Inferior parietal cortex (tissue), 1 donor: ENCODE data around the gene SIPA1L3.

Source experiments
- DNase-seq: peaks from one replicate; pipeline ENCODE4 v3.0.0-alpha.2; 2016; ENCODE audit errors: extremely low spot score

SIPA1L3 gene

DNA sequence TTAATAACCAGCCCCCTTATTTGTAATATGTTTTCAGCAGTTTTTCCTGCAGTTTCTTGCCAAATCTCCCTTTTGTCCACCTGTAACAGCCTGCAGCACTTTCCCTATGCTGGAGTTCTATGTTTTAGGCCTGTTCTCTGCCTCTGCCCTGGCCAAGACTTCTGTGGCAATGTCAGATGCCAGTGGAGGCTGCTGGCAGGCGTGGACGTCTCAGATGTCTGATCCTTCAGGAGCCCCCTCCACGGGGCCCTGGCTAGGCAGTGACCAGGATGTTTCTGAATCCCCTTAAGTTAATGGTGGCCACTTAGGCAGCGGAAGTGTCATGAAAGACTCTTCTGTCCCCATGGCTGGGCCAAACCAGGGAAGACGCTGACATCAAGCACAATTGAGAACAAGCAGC, 40.8 kb downstream of the SIPA1L3 start:
- no peak for DNase-seq

DNA sequence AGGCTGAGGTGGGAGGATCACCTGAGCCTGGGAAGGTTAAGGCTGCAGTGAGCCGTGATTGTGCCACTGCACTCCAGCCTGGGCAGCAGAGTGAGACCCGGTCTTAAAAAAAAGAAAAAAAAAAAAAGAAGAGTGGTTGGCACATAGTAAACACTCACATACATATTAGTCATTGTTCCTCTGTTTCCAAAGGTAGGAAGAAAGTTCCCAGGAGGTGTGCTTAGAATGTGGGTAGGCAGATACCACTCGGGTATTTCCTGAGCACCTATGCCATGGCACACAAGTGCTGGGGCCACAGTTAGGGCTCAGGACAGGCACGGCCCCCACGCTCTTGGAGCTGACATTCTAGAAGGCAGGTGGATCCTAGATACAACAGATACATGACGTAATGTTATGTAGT, 41.4 kb downstream of the SIPA1L3 start:
- DNase-seq: no peak

DNA sequence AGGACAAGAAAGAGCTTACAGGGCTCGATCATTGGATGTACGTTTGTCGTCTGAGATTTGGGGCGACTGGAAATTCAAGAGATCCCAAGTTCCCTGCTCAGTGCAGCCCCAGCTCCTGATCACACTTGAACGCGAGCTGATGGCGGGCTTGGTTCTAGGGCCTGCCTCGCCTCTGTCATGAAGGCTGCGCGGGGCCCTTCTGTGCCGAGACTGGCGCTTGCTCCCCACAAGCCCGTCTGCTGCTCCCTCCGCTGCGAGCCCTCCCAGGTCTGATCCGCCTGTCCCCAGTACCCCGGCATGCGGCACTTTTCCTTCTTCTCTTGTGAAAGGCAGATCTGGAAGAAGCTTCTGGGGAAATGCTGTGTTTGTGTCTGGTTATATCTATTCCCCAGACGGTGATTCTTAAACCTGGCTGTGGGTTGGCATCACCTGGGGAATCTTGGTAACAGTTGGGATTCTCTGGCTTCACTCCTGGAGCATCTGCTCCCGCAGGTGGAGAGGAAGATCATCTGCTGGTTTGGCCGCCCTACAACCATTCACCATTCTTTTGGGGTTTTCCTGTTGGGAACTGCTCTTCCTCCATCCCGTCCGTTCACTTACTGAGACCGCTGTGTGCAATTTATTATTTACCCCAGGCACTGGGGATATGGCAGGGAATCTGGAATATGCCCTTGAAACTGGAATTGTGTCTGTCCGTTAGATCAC, 43.6 kb downstream of the SIPA1L3 start:
- no peak for DNase-seq

DNA sequence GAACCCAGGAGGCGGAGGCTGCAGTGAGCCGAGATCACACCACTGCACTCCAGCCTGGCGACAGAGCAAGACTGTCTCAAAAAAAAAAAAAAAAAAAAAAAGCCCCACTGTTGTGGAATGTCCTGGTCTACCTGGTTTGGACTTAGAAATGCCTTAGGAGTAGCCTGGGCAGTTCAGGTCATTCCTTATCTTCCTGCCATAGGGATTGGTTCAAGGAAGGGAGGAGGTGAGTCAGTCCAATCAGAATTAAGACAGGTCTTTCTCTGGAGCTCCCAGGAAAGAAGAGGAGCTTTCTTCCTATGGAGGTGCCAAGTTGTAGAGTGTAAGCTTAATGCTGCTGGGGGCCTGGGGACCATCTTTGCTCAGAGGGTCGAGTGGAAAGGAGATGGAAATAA, 44.8 kb downstream of the SIPA1L3 start:
- DNase-seq: no peak

DNA sequence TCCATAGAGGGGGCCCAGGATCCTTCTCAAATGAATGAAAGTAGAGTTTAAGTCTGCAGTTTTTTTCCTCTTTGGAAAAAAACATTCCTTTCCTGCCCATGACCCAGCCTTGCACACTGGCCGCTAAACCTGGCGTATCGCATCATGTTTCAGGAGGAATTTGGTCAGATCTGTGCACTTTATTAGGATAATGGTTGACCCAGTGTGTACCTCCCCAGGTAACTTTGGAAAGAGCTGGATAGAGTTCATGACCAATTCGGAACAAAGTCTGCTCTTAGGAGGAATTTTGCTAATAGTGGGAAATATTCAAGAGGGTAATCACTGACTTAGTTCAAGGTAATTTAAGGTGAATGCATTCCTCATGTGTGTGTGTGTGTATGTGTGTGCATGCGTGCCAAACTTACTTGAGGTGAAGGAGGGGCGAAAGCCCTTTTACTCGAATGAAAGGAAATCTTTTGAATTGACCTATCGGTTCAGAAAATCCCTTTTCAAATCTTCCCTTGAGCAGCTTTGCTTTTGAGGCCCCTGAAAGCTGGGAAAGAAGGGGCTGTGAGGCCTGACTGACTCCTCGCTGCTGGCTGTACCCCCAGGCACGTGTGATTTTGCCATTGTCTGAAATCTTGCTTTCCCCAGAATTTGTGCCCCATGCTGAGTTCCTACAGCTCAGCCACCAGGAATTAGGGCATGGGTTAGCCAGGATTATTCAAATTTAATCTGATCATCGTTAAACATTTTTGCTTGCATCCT, 46.3 kb downstream of the SIPA1L3 start:
- DNase-seq: no peak

DNA sequence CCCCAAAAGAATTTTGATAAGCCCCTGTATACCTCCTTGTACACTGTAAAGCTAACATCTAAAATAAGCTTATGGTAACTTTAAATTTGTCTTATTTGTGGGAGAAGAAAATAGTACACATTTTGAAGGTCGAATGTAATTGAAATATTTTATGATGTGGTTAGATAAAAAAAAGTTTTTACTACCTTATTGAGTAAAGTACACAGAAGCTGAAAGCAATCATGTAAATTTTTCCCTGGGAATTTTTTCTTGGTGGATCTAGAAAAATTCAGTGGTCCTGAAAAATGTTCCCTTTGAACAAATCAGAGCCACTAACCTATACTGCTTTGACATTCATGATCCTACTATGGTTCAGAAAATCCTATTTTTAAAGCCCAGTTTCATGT, 46.9 kb downstream of the SIPA1L3 start:
- DNase-seq: no peak

DNA sequence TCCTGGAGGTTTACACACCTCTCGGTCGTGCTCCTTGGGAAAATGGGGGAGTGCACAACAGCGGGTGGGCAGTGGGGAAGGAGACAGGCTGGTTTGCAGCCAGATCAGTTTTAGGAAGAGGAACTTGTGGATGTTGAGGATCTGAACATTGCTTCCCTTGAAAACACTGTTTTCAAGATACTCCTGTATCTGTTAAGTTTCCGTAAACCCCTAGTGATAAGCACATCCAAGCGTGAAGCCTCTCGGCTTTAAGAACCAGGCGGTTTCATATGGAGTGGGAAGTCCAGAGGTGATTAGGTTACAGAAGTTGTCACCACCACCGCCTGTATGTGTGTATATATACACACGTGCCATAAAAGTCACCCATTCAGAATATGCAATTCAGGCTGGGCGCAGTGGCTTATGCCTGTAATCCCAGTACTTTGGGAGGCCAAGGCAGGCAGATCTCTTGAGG, 47.4 kb downstream of the SIPA1L3 start:
- DNase-seq: no peak

DNA sequence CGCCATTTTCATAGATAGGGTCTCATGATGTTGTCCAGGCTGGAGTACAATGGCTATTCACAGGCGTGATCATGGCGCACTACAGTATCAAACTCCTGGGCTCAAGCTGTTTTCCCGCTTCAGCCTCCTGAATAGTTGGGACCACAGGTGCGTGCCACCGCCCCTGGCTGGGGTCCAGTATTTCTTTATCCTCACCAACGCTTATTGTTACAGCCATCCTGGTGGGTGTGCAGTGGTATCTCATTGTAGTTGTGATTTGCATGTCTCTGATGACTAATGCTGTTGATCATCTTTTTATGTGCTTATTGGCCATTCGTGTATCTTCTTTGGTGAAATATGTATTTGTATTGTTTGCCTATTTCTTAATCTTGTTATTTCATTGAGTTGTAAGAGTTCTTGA, 49.0 kb downstream of the SIPA1L3 start:
- DNase-seq: no peak

DNA sequence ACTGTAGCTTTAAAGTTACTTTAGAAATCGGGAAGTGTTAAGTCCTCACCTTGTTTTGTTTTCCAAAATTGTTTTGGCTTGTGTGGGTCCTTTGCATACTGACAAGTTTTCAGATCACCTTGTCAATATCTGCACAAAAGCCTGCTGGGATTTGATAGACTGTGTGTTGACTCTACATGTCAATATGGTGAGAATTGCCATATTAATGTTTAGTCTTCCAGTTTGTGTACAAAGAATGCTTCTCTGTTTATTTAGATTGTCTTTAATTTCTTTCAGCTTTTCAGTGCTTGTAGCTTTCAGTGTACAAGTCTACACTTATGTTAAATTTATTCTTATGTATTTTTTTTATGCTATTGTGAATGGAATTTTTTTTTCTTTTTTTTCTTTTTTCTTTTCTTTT, 50.2 kb downstream of the SIPA1L3 start:
- DNase-seq: no peak

DNA sequence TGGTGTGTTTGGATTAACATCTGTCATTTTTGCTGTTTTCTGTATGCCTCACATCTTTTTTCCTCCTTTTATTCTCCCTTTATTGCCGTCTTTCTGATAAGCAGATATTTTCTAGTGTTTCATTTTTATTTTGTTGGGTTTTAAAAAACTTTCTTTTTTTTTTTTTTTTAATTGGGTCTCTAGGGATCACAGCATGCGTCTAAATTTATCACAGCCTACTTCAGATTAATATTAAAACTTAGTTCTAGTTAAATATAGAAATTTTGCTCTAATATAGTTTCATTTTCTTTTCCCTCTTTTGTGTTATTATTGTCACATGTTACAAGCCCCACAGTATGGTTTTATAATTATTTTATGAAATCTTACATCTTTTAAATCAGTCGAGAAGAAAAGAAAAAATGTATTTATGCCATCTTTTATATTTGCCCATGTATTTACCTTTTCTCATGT, 52.7 kb downstream of the SIPA1L3 start:
- no peak for DNase-seq

DNA sequence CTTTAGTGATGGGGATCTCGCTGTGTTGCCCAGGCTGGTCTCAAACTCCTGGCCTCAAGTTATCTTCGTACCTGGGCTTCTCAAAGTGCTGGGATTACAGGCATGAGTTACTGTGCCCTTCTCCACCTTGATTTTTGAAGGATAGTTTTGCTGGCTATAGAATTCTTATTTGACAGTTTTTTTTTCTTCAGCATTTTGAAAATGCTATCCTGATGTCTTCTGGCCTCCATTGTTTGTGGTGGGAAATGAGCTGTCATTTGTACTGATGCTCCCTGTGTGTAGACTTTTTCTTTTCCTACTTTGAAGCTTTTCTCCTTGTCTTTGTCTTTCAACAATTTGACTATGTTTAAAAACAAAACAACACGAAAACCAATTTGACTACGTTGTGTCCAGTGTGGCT, 54.2 kb downstream of the SIPA1L3 start:
- DNase-seq: no peak

DNA sequence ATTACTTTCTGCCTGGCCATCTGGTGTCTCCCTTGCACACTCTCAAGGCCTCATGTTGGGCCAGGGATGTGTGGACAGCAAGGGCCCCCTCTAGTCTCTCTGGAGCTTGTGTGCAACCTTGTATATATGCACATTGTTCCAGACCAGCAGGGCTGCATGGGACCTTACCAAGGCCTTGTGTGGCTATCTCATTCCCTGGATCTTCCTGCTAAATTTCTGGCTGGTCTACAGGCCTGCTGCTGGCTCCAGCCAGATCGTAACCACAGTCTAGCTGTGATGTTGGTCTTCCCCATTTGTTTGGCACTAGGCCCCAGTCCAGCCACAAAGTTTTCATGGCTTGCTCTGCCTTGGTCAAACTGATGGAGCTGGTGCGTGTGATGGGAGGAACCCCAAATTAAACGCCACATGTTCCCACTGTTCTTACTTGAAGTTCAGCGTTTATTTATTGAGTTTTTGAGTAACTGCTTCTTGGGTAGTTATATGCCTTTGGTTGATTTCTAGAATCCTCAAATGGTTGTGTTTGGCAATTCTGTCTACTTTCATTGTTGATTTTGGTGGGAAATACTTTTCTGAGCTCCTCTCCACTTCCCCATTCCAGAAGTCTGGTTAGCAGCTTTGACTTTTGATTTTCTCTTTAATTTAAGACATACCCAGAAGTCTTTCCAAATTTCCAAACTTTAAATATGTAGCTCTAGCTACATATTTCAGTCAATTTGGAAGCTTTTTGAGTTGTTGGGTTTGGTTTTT, 56.4 kb downstream of the SIPA1L3 start:
- DNase-seq: no peak

DNA sequence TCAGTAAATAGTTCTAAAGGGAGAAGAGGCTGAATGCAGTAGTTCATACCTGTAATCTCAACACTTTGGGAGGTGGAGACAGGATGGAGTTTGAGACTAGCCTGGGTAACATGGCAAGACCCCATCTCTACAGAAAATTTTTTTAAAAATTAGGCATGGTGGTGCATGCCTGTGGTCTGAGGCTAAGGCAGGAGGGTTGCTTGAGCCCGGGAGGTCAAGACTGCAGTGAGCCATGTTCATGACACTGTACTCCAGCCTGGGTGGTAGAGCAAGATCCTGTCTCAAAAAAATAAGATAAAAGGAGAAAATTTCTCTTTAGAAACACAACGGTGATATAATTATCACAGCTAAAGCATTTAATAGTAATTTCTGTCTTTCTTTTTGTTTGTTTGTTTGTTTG, 57.1 kb downstream of the SIPA1L3 start:
- no peak for DNase-seq

DNA sequence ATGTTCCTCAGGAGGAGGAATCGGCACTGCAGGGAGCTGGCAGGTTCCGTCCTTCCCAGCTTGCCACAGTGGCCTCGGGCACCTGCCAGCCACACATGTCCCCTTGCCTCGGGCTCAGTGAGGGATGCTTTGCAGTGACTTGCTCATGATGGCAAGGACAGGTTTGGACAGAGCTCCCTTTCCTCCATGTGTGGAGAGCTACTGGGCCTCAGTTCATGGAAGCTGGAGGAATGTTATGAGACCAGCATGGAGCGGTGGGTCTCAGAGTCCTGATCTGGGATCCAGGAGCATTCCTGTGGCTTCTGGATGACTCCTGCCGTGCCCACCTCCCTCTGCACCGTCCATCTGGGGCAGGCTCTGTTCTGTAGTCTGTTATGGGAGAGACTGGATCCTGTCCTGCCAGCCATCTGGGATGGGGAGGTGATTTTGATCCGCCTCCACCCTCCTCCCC, 59.2 kb downstream of the SIPA1L3 start:
- no peak for DNase-seq

DNA sequence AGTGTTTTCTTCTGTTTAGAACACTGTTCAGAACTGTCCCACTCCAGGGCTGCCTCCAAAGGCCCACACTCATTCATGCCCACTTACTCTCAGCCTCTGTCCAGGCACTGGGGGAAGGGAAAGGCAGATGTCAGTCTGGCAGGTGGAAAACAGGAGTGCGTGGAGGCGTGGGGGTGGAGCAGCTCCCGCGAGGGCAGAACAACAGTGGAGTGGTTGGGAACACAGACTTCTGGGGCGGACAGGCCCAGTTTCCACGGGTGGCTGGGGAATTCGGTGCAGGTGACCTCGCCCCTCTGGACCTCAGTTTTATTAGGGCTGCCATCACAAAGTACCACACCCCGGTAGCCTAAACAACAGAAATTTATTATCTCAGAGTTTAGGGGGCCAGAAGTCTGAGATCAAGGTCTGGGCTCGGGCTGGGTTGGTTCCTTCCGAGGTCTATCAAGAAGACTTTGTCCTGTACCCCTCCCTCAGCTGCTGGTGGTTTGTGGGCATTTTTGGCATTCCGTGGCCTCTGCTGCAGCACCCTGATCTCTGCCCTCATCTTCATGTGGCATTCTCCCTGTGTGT, 59.7 kb downstream of the SIPA1L3 start:
- no peak for DNase-seq

DNA sequence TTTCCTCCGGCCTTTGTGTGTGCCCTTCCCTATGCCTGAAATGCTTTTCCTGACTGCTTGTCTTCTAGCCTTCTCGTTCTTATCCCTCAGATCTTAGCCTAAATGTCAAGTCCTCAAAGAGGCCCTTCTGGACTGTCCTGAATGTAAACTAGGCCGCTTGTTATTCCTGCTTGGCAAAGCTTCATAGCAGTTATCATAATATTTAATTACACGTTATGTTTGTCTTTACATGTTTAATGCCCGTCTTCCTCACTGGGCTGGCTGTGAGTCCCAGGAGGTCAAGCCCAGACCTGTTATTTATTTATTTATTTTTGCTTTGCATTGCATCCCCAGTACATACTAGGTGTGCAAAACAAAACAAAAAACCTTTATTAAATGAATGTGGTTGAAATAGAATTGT, 62.7 kb downstream of the SIPA1L3 start:
- no peak for DNase-seq

DNA sequence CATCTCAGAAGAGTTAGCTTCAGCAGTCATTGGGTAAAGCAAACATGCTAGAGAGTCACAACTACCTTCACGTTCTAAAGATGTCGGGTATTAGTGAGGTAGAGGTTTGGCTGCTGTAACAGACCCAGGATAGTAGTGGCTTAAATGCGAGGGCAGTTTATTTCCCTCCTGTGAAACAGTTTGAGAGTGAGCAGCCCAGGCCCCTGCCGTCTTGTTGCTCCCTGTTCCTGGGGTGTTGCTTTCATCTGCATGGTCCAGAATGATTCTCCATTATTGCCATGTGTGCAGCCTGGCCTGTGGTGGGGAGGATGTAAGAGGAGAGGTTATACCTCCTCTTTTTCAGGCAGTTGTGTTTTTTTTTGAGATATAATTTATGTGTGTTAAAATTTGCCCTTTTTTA, 63.7 kb downstream of the SIPA1L3 start:
- no peak for DNase-seq

DNA sequence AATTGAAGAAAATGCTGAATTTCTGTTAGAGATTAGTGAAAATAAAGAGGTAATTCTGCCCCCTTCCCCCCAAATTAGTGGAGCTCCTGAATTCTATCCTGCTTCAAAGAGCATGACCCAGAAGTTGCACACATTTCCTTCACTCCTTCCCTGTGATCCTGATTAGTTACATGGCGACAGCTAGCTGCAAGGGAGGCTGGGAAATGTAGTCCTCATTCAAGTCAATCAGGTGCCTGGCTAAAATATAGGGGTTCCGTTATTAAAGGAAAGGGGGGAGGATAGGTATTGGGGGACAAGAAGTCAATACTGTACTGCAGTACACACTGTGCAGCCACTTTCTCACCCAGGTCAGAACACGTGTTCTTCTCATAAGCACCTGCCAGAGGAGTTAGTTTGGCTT, 65.8 kb downstream of the SIPA1L3 start:
- no peak for DNase-seq

DNA sequence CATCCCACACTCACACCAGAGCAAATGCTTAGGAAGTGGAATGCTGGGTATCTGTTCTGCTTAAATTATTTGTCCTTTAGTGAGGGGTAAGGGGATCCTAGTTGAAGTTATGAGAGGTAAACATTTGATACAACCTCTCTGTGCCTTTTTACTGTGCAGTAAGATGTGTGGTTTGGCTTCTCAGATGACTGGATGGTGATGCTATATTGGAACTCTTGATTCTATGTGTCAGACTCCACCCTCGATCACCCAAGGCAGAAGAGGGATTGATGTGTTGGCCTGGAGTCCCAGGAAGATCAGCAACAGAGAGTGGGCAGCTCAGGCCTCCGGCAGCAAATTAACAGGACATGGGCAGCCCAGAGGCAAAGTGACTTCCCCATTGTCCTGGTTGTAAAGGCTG, 66.7 kb downstream of the SIPA1L3 start:
- no peak for DNase-seq

DNA sequence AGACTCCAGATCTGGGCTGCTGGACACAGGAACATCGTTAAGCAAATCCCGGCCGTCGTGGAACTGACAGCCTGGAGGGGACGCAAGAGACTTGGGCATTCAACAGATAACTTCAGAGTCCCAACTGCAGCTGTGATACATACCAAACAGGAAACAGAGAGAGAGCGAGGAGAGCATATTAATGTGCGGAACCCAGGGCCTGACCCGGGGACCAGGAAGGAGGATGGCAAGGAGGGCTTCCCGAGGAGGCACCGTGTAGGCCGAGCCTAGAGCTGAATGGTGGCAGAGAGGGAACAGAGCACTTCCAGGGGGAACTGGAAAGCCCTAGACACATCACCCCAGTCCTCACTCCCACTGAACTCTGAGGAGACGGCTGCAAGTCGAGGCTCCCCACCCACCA, 68.1 kb downstream of the SIPA1L3 start:
- no peak for DNase-seq

DNA sequence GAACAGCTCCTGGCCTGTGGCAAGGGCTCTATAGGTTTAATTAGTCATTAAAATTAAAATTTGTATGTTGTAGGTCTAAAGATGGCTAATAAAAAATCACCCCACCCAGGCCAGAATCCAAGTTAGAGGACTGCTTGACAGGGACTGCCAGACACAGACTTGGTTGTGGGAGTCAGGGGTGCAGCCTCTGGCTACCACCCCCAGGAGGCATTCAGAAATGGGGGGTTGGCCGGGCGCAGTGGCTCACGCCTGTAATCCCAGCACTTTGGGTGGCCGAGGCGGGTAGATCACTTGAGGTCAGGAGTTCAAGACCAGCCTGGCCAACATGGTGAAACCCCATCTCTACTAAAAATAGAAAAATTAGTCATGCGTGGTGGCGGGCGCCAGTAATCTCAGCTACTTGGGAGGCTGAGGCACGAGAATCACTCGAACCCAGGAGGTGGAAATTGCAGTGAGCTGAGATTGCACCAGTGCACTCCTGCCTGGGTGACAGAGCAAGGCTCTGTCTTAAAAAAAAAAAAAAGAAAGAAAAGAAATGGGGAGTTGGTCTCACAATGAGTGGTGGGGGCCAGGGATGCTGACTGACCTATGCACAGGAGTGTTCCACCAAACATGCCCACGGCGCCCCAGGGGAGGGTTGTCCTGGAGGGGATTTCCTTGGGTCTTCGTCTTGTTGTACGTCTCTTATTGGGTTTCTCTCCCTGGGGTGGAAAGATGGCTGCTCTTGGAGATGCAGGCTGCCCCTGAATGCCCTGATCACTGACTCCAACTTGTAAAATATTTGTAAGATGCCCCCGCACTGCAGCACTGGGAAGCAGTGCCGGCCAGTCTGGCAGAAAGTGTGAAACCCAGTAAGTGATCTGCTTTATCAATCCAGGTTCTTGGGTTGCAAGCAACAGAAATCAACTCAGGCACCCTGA, 68.8 kb downstream of the SIPA1L3 start:
- DNase-seq: no peak
